NB4 (cell line): Measurements from ENCODE around the gene TLE6.
"Not testable (repeated sequence)": the region's sequence is repeated elsewhere in the genome, so short reads cannot be mapped to it uniquely, and the experiment has no call there.

ENCODE experiments used
- POLR2A ChIP-seq: IDR thresholded peaks from 2 replicates; pipeline ENCODE4 v1.6.1; 2011; ENCODE audit warnings: mild to moderate bottlenecking; ENCODE audit not compliant: insufficient read length; ENCODE audit errors: extremely low read depth
- TF ChIP-seq, protein P1 (sequence below): IDR thresholded peaks from one replicate; pipeline ENCODE4 v1.5.1; 2012; ENCODE audit warnings: low read depth, low read length
- TF ChIP-seq, protein P2 (sequence below): IDR thresholded peaks from 2 replicates; pipeline ENCODE4 v1.6.1; 2011; ENCODE audit warnings: low read depth, low read length

DNA sequence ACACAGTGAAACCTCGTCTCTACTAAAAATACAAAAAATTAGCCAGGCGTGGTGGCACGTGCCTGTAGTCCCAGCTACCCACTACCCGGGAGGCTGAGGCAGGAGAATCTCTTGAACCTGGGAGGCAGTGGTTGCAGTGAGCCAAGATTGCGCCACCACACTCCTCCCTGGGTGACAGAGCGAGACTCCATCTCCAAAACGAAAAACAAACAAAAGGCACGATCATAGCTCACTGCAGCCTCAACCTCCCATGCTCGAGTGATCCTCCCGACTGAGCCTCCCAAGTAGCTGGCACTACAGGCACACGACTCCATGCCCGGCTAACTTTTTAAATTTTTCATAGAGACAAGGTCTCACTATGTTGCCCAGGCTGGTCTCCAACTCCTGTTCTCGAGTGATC lies 34.7 kb downstream of the TLE6 start:
- TF ChIP-seq, protein P1, sequence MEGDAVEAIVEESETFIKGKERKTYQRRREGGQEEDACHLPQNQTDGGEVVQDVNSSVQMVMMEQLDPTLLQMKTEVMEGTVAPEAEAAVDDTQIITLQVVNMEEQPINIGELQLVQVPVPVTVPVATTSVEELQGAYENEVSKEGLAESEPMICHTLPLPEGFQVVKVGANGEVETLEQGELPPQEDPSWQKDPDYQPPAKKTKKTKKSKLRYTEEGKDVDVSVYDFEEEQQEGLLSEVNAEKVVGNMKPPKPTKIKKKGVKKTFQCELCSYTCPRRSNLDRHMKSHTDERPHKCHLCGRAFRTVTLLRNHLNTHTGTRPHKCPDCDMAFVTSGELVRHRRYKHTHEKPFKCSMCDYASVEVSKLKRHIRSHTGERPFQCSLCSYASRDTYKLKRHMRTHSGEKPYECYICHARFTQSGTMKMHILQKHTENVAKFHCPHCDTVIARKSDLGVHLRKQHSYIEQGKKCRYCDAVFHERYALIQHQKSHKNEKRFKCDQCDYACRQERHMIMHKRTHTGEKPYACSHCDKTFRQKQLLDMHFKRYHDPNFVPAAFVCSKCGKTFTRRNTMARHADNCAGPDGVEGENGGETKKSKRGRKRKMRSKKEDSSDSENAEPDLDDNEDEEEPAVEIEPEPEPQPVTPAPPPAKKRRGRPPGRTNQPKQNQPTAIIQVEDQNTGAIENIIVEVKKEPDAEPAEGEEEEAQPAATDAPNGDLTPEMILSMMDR = not testable (repeated sequence)
- TF ChIP-seq POLR2A = not testable (repeated sequence)
- TF ChIP-seq, protein P2, sequence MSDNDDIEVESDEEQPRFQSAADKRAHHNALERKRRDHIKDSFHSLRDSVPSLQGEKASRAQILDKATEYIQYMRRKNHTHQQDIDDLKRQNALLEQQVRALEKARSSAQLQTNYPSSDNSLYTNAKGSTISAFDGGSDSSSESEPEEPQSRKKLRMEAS = not testable (repeated sequence)
